HAP-1 (cell line): ENCODE measurements around the gene DVL3.

Experiments used
- DNase-seq, 2 experiments: peaks; one replicate each; pipeline ENCODE4 v3.0.0-alpha.2; 2016 to 2020; ENCODE audit warnings: low spot score in 2 of 2
- H3K27me3 ChIP-seq: fragments of 250-450 bp; sonication (Bioruptor Pico); 2 replicates; pipeline ENCODE4 v1.5.1; 2020; ENCODE audit warnings: low read depth, mild to moderate bottlenecking, moderate library complexity
- H3K36me3 ChIP-seq: fragments of 250-450 bp; sonication (Bioruptor Pico); replicated peaks from 2 replicates; pipeline ENCODE4 v1.5.1; 2020; ENCODE audit warnings: mild to moderate bottlenecking
- H3K4me1 ChIP-seq: fragments of 250-450 bp; sonication (Bioruptor Pico); 2 replicates; pipeline ENCODE4 v1.5.1; 2020; ENCODE audit warnings: mild to moderate bottlenecking
- H3K4me3 ChIP-seq: fragments of 250-450 bp; sonication (Bioruptor Pico); 2 replicates; pipeline ENCODE4 v1.5.1; 2020; ENCODE audit warnings: mild to moderate bottlenecking, moderate library complexity
- H3K9me3 ChIP-seq: fragments of 250-450 bp; sonication (Bioruptor Pico); 2 replicates; pipeline ENCODE4 v1.5.1; 2020; ENCODE audit warnings: mild to moderate bottlenecking, moderate library complexity
- in situ Hi-C: fragments of 300-500 bp; cut with MboI; formaldehyde crosslinking; loops from 3 replicates; pipeline ENCODE4 v1.14.3; 2020; ENCODE audit warnings: low sequenced_read_pairs, inconsistent platforms, mixed read lengths

Gene DVL3

GRCh38 chr3:184164648-184165330, 9.6 kb downstream of the DVL3 start:
- in situ Hi-C loops = no loop called here
- peaks cover 55% of the 10 kb centered on the region for H3K36me3 ChIP-seq
- no peak for DNase-seq
- no peaks in the 10 kb centered on the region for H3K9me3 ChIP-seq
- no peaks in the 10 kb centered on the region for H3K27me3 ChIP-seq
- H3K4me3 ChIP-seq = no peak overlapping the region
- H3K4me1 ChIP-seq = no peaks in the 10 kb centered on the region

- Histone ChIP-seq H3K36me3 (peaks cover 62% of the 10 kb centered on the region), H3K4me1 (no peaks in the 10 kb centered on the region), H3K4me3 (no peak overlapping the region), H3K27me3 (no peaks in the 10 kb centered on the region), H3K9me3 (no peaks in the 10 kb centered on the region)
- DNase-seq = no peak
- in situ Hi-C loops = no loop called here
Observed at GRCh38 chr3:184165543-184165942, 10.4 kb downstream of the DVL3 start.

GRCh38 chr3:184166671-184167070, 11.5 kb downstream of the DVL3 start:
- Histone ChIP-seq H3K4me3 (no peak overlapping the region), H3K4me1 (no peaks in the 10 kb centered on the region), H3K27me3 (no peaks in the 10 kb centered on the region), H3K9me3 (no peaks in the 10 kb centered on the region), H3K36me3 (peaks cover 69% of the 10 kb centered on the region)
- in situ Hi-C loops = no loop called here
- no peak for DNase-seq

- Histone ChIP-seq H3K4me1 (no peaks in the 10 kb centered on the region), H3K36me3 (peaks cover 70% of the 10 kb centered on the region), H3K27me3 (no peaks in the 10 kb centered on the region), H3K9me3 (no peaks in the 10 kb centered on the region), H3K4me3 (no peak overlapping the region)
- DNase-seq = no peak
- in situ Hi-C loops = no loop called here
Observed at GRCh38 chr3:184167786-184168185, 12.6 kb downstream of the DVL3 start.

GRCh38 chr3:184168363-184169120, 13.4 kb downstream of the DVL3 start:
- in situ Hi-C loops = no loop called here

GRCh38 chr3:184169896-184170875, 15.0 kb downstream of the DVL3 start:
- no peaks in the 10 kb centered on the region for H3K27me3 ChIP-seq
- peaks cover 6% of the 10 kb centered on the region for H3K4me1 ChIP-seq
- no peak for DNase-seq
- in situ Hi-C loops = no loop called here
- H3K36me3 ChIP-seq = peaks cover 57% of the 10 kb centered on the region
- no peak overlapping the region for H3K4me3 ChIP-seq
- H3K9me3 ChIP-seq = no peaks in the 10 kb centered on the region

More at GRCh38 chr3:184168363-184169120, 13.4 kb downstream of the DVL3 start:
- DNase-seq = no peak
- no peaks in the 10 kb centered on the region for H3K4me1 ChIP-seq
- H3K36me3 ChIP-seq = peaks cover 68% of the 10 kb centered on the region
- H3K4me3 ChIP-seq = no peak overlapping the region
- no peaks in the 10 kb centered on the region for H3K27me3 ChIP-seq
- H3K9me3 ChIP-seq = no peaks in the 10 kb centered on the region

GRCh38 chr3:184171562-184171961, 16.4 kb downstream of the DVL3 start:
- in situ Hi-C loops = no loop called here
- H3K36me3 ChIP-seq = peaks cover 43% of the 10 kb centered on the region
- H3K4me3 ChIP-seq = no peak overlapping the region
- DNase-seq = no peak
- H3K9me3 ChIP-seq = no peaks in the 10 kb centered on the region
- H3K4me1 ChIP-seq = peaks cover 6% of the 10 kb centered on the region
- no peaks in the 10 kb centered on the region for H3K27me3 ChIP-seq

- H3K4me3 ChIP-seq = no peak overlapping the region
- H3K9me3 ChIP-seq = no peaks in the 10 kb centered on the region
- in situ Hi-C loops = no loop called here
- no peaks in the 10 kb centered on the region for H3K27me3 ChIP-seq
- H3K36me3 ChIP-seq = peaks cover 42% of the 10 kb centered on the region
- H3K4me1 ChIP-seq = peaks cover 12% of the 10 kb centered on the region
- no peak for DNase-seq
Observed at GRCh38 chr3:184172681-184173373, 17.6 kb downstream of the DVL3 start.

GRCh38 chr3:184173374-184173722, 18.2 kb downstream of the DVL3 start:
- peaks cover 12% of the 10 kb centered on the region for H3K4me1 ChIP-seq
- in situ Hi-C loops = no loop called here
- no peaks in the 10 kb centered on the region for H3K27me3 ChIP-seq
- no peak overlapping the region for H3K4me3 ChIP-seq
- H3K36me3 ChIP-seq = peaks cover 43% of the 10 kb centered on the region
- H3K9me3 ChIP-seq = no peaks in the 10 kb centered on the region
- no peak for DNase-seq

- peak overlapping the region; percentile 12 for H3K4me3 ChIP-seq
- H3K4me1 ChIP-seq = peaks cover 12% of the 10 kb centered on the region
- no peaks in the 10 kb centered on the region for H3K9me3 ChIP-seq
- no peak for DNase-seq
- peaks cover 45% of the 10 kb centered on the region for H3K36me3 ChIP-seq
- in situ Hi-C loops = no loop called here
- H3K27me3 ChIP-seq = no peaks in the 10 kb centered on the region
Observed at GRCh38 chr3:184174284-184174645, 19.1 kb downstream of the DVL3 start.

- Histone ChIP-seq H3K27me3 (no peaks in the 10 kb centered on the region), H3K4me1 (peaks cover 12% of the 10 kb centered on the region), H3K4me3 (peak within 1 kb of the TSS; percentile 93), H3K36me3 (peaks cover 48% of the 10 kb centered on the region), H3K9me3 (no peaks in the 10 kb centered on the region)
- peak; percentile 97 to 99 for DNase-seq
- in situ Hi-C loops = no loop called here
Observed at GRCh38 chr3:184174646-184175492, 19.7 kb downstream of the DVL3 start, which contains the start of gene AP2M1. TSS of gene AP2M1 (plus strand) at chr3:184174855. CDS start at chr3:184176994, 2,139 bp downstream.

GRCh38 chr3:184175506-184175905, 20.3 kb downstream of the DVL3 start:
- Histone ChIP-seq H3K4me1 (peaks cover 12% of the 10 kb centered on the region), H3K36me3 (peaks cover 49% of the 10 kb centered on the region), H3K27me3 (no peaks in the 10 kb centered on the region), H3K4me3 (peak overlapping the region; percentile 93), H3K9me3 (no peaks in the 10 kb centered on the region)
- in situ Hi-C loops = no loop called here
- DNase-seq = no peak
